HG02588 (cell line): ENCODE results near the gene HCRT.
"Not testable (repeated sequence)": the region's sequence is repeated elsewhere in the genome, so short reads cannot be mapped to it uniquely, and the experiment has no call there.

Source experiments
- ATAC-seq: cut with Tn5 transposase; IDR thresholded peaks from one replicate; pipeline ENCODE4 v1.9.1; 2021; ENCODE audit warnings: mild to moderate bottlenecking, moderate library complexity; ENCODE audit not compliant: unreplicated experiment

Gene HCRT

GRCh38 chr17:42180411-42180921 lies 4.8 kb downstream of the HCRT start:
- no peak for ATAC-seq

GRCh38 chr17:42179911-42180410 lies 5.3 kb downstream of the HCRT start:
- no peak for ATAC-seq

- no peak for ATAC-seq
These were observed 5.9 kb downstream of the HCRT start for GRCh38 chr17:42179335-42179734.

GRCh38 chr17:42178817-42179216 lies 6.4 kb downstream of the HCRT start:
- ATAC-seq = no peak

GRCh38 chr17:42177684-42178083 lies 7.6 kb downstream of the HCRT start:
- no peak for ATAC-seq

GRCh38 chr17:42174126-42174783 lies 11.0 kb downstream of the HCRT start:
- no peak for ATAC-seq

GRCh38 chr17:42171831-42172230 lies 13.4 kb downstream of the HCRT start:
- no peak for ATAC-seq

- ATAC-seq = no peak
These were observed 15.9 kb downstream of the HCRT start for GRCh38 chr17:42169351-42169750.

GRCh38 chr17:42167807-42168206 lies 17.4 kb downstream of the HCRT start:
- no peak for ATAC-seq

GRCh38 chr17:42166196-42166763 lies 19.0 kb downstream of the HCRT start:
- ATAC-seq = no peak

- no peak for ATAC-seq
These were observed 19.5 kb downstream of the HCRT start for GRCh38 chr17:42165751-42166150.

- no peak for ATAC-seq
These were observed 21.4 kb downstream of the HCRT start for GRCh38 chr17:42163696-42164407.

- no peak for ATAC-seq
These were observed 22.1 kb downstream of the HCRT start for GRCh38 chr17:42163113-42163512.

- no peak for ATAC-seq
These were observed 24.7 kb downstream of the HCRT start for GRCh38 chr17:42160531-42160910.

- no peak for ATAC-seq
These were observed 25.3 kb downstream of the HCRT start for GRCh38 chr17:42159796-42160530.

- ATAC-seq = no peak
These were observed 29.6 kb downstream of the HCRT start for GRCh38 chr17:42155614-42156045.

- no peak for ATAC-seq
These were observed 31.1 kb downstream of the HCRT start for GRCh38 chr17:42153919-42154742.

GRCh38 chr17:42146911-42147607 lies 38.2 kb downstream of the HCRT start:
- ATAC-seq = no peak

GRCh38 chr17:42143138-42143537 lies 42.1 kb downstream of the HCRT start:
- not testable (repeated sequence) for ATAC-seq
